Measurements from ENCODE around the gene LRPPRC. TPM values are rescaled to one million over a fixed set of nuclear protein-coding genes. Genes with fewer than 3 reads are reported as not detected.

Gene LRPPRC
- polyA plus RNA-seq, 1 of the 3 experiments (the other 2 are of a cell fraction), result 31.4 TPM

DNA sequence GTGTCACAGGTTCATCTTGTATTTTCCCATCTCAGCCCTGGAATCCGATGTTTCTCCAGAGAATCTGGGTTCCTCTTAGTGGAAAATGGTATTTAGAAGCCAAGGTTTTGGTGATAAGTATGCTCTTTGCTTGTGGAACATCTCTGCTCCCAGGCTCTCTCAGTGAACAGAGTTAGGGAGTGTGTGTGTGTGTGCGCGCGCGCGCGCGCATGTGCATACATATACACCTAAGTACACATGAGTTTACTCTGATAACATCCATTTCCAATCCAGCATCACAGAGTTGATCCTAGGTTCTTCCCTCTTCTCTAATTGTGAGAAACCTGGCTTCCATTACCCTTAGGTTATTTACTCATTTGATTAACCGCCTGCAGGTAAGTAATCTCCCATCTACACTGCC lies 115.3 kb downstream of the LRPPRC start:
- no peak overlapping the region for H3K4me3 ChIP-seq (ENCODE audit: low read depth in 2 of 2, low read length in 1 of 2)

More for the DNA sequence above, 115.3 kb downstream of the LRPPRC start:
- no peaks in the 10 kb centered on the region for H3K79me2 ChIP-seq (ENCODE audit: insufficient read depth)
- DNase-seq, result no peak
- no peak overlapping the region for H3K4me2 ChIP-seq
- CTCF ChIA-PET, result interaction anchor here (0.9 kb wide), 1 partner anchor 71 kb away, joined by 3 read pairs; no protein-coding TSS in a partner anchor
- H3K27me3 ChIP-seq (ENCODE audit: insufficient read depth), result no peaks in the 10 kb centered on the region
- peaks cover 4% of the 10 kb centered on the region for H3F3A ChIP-seq (replicated peaks; ENCODE audit: insufficient read depth)
- peaks cover 2 to 4% of the 10 kb centered on the region in 2 experiments for H3K36me3 ChIP-seq (replicated peaks in 1 of 2; ENCODE audit: control insufficient read depth in 1 of 2, insufficient read depth in 2 of 2, low read length in 1 of 2)
- H3K9me2 ChIP-seq, result no peaks in the 10 kb centered on the region
- TF ChIP-seq POLR2AphosphoS5 (IDR thresholded peaks at IDR 0.05; ENCODE audit: low read depth, low read length) (no peak), MXI1 (IDR thresholded peaks at IDR 0.05; ENCODE audit: low read depth, low read length) (no peak), NRF1 (IDR thresholded peaks at IDR 0.05; ENCODE audit: low read depth, low read length) (no peak), REST (IDR thresholded peaks at IDR 0.05; ENCODE audit: low read depth, low read length) (no peak), FOXJ3 (CRISPR knock-in tag; IDR thresholded peaks at IDR 0.05) (no peak), GATA2 (CRISPR knock-in tag; IDR thresholded peaks at IDR 0.05) (no peak), RXRA (IDR thresholded peaks at IDR 0.05; ENCODE audit: borderline replicate concordance, low read depth) (no peak), RFX5 (IDR thresholded peaks at IDR 0.05; ENCODE audit: low read length) (no peak), TEAD4 (IDR thresholded peaks at IDR 0.05; ENCODE audit: borderline replicate concordance, insufficient read depth) (no peak), IRF3 (IDR thresholded peaks at IDR 0.05; ENCODE audit: low read depth, low read length) (no peak), EZH2phosphoT487 (IDR thresholded peaks at IDR 0.05; ENCODE audit: borderline replicate concordance, low read depth) (no peak), USF1 (IDR thresholded peaks at IDR 0.05; ENCODE audit: borderline replicate concordance, low read depth) (no peak)
- no peaks in the 10 kb centered on the region for H3K9me3 ChIP-seq
- H3K4me1 ChIP-seq (ENCODE audit: control insufficient read depth in 1 of 2, insufficient read depth in 2 of 2, low read depth in 1 of 2, low read length in 1 of 2), result peaks cover 0 to 7% of the 10 kb centered on the region in 2 experiments; a peak in 1 of 4 replicates
- no peaks in the 10 kb centered on the region for H4K20me1 ChIP-seq (ENCODE audit: insufficient read depth)
- no peak overlapping the region for H3K27ac ChIP-seq (ENCODE audit: low read depth in 2 of 2, low read length in 1 of 2)
- H3K9ac ChIP-seq, result no peak overlapping the region
- no peak overlapping the region for H2AFZ ChIP-seq (ENCODE audit: low read depth)
- 83% methylated on average over 9 of the region's 9 CpGs for WGBS (ENCODE audit: low lambda C conversion rate)
- POLR2A ChIA-PET, result no interaction called here

Data from SK-N-SH (cell line).